ENCODE results near the gene CACNA2D1.
"Not testable (repeated sequence)": the region's sequence is repeated elsewhere in the genome, so short reads cannot be mapped to it uniquely, and the experiment has no call there.

CACNA2D1 gene

GRCh38 chr7:82433507-82433906, 10.1 kb downstream of the CACNA2D1 start:
- no peak for DNase-seq

GRCh38 chr7:82432743-82433142, 10.8 kb downstream of the CACNA2D1 start:
- DNase-seq = not testable (repeated sequence)

- DNase-seq = no peak
Measured at GRCh38 chr7:82430500-82431465, 12.8 kb downstream of the CACNA2D1 start.

GRCh38 chr7:82429408-82429807, 14.2 kb downstream of the CACNA2D1 start:
- DNase-seq = no peak

GRCh38 chr7:82428186-82428961, 15.2 kb downstream of the CACNA2D1 start:
- no peak for DNase-seq

GRCh38 chr7:82423446-82423845, 20.1 kb downstream of the CACNA2D1 start:
- DNase-seq = no peak

- DNase-seq = no peak
Measured at GRCh38 chr7:82419200-82419599, 24.4 kb downstream of the CACNA2D1 start.

- DNase-seq = no peak
Measured at GRCh38 chr7:82417898-82418297, 25.7 kb downstream of the CACNA2D1 start.

- no peak for DNase-seq
Measured at GRCh38 chr7:82416402-82416801, 27.2 kb downstream of the CACNA2D1 start.

GRCh38 chr7:82414389-82414788, 29.2 kb downstream of the CACNA2D1 start:
- no peak for DNase-seq

GRCh38 chr7:82413237-82413636, 30.3 kb downstream of the CACNA2D1 start:
- no peak for DNase-seq

GRCh38 chr7:82411732-82412131, 31.8 kb downstream of the CACNA2D1 start:
- DNase-seq = no peak

GRCh38 chr7:82410461-82410860, 33.1 kb downstream of the CACNA2D1 start:
- DNase-seq = no peak

GRCh38 chr7:82406937-82407336, 36.6 kb downstream of the CACNA2D1 start:
- no peak for DNase-seq

- DNase-seq = no peak
Measured at GRCh38 chr7:82405301-82405700, 38.3 kb downstream of the CACNA2D1 start.

- no peak for DNase-seq
Measured at GRCh38 chr7:82404652-82405051, 38.9 kb downstream of the CACNA2D1 start.

GRCh38 chr7:82404094-82404493, 39.5 kb downstream of the CACNA2D1 start:
- DNase-seq = no peak

GRCh38 chr7:82397879-82398524, 45.6 kb downstream of the CACNA2D1 start:
- no peak for DNase-seq

GRCh38 chr7:82396343-82396742, 47.2 kb downstream of the CACNA2D1 start:
- DNase-seq = no peak

- no peak for DNase-seq
Measured at GRCh38 chr7:82395147-82395546, 48.4 kb downstream of the CACNA2D1 start.

GRCh38 chr7:82393840-82394220, 49.7 kb downstream of the CACNA2D1 start:
- DNase-seq = no peak

- no peak for DNase-seq
Measured at GRCh38 chr7:82393076-82393839, 50.3 kb downstream of the CACNA2D1 start.

GRCh38 chr7:82390936-82391335, 52.6 kb downstream of the CACNA2D1 start:
- no peak for DNase-seq
